ENCODE data around the gene PAWR. TPM values are rescaled to one million over a fixed set of nuclear protein-coding genes. Genes with fewer than 3 reads are reported as not detected.
"Not testable (repeated sequence)": the region's sequence is repeated elsewhere in the genome, so short reads cannot be mapped to it uniquely, and the experiment has no call there.

Gene PAWR
- total and polyA plus RNA-seq, 7 donors: 0.77 to 3.5 (median 1.9) TPM

DNA sequence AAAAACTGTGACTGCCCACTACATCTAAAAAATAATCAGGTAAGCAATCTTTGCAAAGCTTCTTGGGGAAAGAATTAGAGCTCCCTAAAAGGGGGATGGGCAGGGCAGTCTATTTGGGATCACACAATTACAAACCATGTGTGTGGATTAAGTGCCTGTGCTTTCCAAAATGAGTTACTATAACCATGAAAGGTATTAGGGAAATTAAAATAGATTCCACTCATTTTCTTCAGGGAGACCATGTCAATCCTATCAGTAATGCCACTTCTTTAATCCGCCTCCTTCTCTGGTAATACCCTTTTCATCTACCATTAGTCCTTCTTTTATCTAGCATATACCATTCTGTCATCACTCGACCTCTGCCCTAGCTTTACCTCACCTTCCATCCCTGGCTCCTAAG is 53.7 kb downstream of the PAWR start:
- H3K4me1 ChIP-seq: no peaks in the 10 kb centered on the region
- H3K4me3 ChIP-seq: no peak overlapping the region
- ATAC-seq (no peak), DNase-seq (no peak)
- no peaks in the 10 kb centered on the region for H3K36me3 ChIP-seq (ENCODE audit: insufficient read depth in 1 of 2, low read depth in 1 of 2)
- no peak overlapping the region for H3K27ac ChIP-seq
- H3K27me3 ChIP-seq (ENCODE audit: insufficient read depth in 3 of 3, low read length in 2 of 3): no peaks in the 10 kb centered on the region
- H3K9me3 ChIP-seq: no peaks in the 10 kb centered on the region
- WGBS, 3 donors: 68 to 80% (median 74%) methylated on average over 2 of the region's 2 CpGs
- TF ChIP-seq, protein P1, sequence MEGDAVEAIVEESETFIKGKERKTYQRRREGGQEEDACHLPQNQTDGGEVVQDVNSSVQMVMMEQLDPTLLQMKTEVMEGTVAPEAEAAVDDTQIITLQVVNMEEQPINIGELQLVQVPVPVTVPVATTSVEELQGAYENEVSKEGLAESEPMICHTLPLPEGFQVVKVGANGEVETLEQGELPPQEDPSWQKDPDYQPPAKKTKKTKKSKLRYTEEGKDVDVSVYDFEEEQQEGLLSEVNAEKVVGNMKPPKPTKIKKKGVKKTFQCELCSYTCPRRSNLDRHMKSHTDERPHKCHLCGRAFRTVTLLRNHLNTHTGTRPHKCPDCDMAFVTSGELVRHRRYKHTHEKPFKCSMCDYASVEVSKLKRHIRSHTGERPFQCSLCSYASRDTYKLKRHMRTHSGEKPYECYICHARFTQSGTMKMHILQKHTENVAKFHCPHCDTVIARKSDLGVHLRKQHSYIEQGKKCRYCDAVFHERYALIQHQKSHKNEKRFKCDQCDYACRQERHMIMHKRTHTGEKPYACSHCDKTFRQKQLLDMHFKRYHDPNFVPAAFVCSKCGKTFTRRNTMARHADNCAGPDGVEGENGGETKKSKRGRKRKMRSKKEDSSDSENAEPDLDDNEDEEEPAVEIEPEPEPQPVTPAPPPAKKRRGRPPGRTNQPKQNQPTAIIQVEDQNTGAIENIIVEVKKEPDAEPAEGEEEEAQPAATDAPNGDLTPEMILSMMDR (IDR thresholded peaks at IDR 0.05): no peak
- intact Hi-C loops (cut with DNase I): no loop called here

DNA sequence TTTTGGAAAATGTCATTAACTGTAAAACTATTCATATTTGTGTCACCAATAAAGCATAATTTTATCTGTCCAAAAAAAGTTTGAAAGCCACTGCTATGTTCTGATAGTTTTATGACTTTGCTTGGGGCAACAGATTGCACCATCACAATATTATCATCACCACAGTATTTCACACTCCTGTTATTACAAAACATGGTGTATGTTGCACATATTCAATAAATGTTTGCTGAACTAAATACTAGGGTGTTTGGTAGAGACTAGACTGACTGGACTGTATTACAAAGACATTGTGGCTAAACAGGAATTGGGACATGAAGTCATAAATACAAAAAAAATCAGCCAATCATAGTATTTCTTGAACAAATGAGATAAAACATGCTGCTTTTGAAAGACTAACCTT is 55.1 kb downstream of the PAWR start:
- H3K9me3 ChIP-seq: no peaks in the 10 kb centered on the region
- no peak for ATAC-seq
- H3K27ac ChIP-seq: no peak overlapping the region
- intact Hi-C loops (cut with DNase I): no loop called here
- H3K4me1 ChIP-seq: no peaks in the 10 kb centered on the region
- H3K36me3 ChIP-seq (ENCODE audit: insufficient read depth in 1 of 2, low read depth in 1 of 2): no peaks in the 10 kb centered on the region
- DNase-seq: no peak
- no peak overlapping the region for H3K4me3 ChIP-seq
- no peaks in the 10 kb centered on the region for H3K27me3 ChIP-seq (ENCODE audit: insufficient read depth in 3 of 3, low read length in 2 of 3)
- TF ChIP-seq, protein P1 (IDR thresholded peaks at IDR 0.05): no peak

DNA sequence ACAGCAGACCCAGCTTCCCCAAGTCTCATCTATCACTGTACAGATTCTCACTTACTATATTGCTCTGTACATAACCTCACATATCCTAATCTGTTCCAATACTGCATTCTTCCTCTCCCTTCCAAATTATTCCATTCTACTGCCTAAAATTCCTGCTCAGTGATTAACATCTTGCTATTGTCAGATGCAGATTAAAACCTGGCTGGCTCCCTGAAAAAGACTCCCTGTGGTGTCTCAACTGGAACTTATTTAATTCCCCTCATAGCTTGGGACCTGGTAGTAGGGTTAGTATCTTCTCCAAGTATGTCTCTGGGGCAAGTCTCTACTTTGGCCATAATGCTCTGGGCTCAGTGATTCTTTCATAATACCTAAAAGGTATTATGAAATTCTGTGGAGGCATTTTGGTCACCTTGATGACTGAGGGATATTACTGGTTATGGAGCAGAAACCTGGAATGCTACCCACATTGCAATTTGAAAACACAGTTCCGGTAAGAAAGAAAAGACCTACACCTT is 55.8 kb downstream of the PAWR start:
- TF ChIP-seq, protein P1 (IDR thresholded peaks at IDR 0.05): no peak
- no peaks in the 10 kb centered on the region for H3K4me1 ChIP-seq
- no peak overlapping the region for H3K4me3 ChIP-seq
- no peaks in the 10 kb centered on the region for H3K27me3 ChIP-seq (ENCODE audit: insufficient read depth in 3 of 3, low read length in 2 of 3)
- DNase-seq (no peak), ATAC-seq (no peak)
- WGBS, 3 donors: 81 to 97% (median 92%) methylated on average over 1 of the region's 1 CpG
- no peaks in the 10 kb centered on the region for H3K36me3 ChIP-seq (ENCODE audit: insufficient read depth in 1 of 2, low read depth in 1 of 2)
- no peak overlapping the region for H3K27ac ChIP-seq
- no peaks in the 10 kb centered on the region for H3K9me3 ChIP-seq
- intact Hi-C loops (cut with DNase I): no loop called here

DNA sequence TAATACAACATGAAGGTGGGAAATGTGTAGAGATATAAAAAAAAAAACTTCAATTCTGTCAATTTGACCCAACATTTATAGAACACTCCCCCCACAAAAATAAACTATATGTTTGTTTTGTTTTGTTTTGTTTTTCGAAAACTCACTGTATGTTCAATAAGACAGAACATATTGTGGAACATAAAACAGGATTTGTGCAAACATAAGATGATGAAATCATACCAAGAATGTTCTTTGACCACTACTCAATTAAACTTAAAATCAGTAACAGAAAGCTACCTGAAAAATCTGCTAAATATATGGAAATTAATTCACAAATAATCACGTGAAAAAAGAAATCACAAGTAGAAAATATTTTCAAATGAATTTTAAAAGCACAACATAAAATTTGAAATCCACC is 61.2 kb downstream of the PAWR start:
- intact Hi-C loops (cut with DNase I): no loop called here
- 95 to 98% (median 96%) methylated on average over 2 of the region's 2 CpGs for WGBS, 3 donors
- TF ChIP-seq, protein P1 (IDR thresholded peaks at IDR 0.05): no peak
- H3K4me1 ChIP-seq: no peaks in the 10 kb centered on the region
- no peak for ATAC-seq
- H3K4me3 ChIP-seq: no peak overlapping the region
- no peak for DNase-seq
- H3K27ac ChIP-seq: no peak overlapping the region
- no peaks in the 10 kb centered on the region for H3K36me3 ChIP-seq (ENCODE audit: insufficient read depth in 1 of 2, low read depth in 1 of 2)
- H3K9me3 ChIP-seq: no peaks in the 10 kb centered on the region
- no peaks in the 10 kb centered on the region for H3K27me3 ChIP-seq (ENCODE audit: insufficient read depth in 3 of 3, low read length in 2 of 3)

DNA sequence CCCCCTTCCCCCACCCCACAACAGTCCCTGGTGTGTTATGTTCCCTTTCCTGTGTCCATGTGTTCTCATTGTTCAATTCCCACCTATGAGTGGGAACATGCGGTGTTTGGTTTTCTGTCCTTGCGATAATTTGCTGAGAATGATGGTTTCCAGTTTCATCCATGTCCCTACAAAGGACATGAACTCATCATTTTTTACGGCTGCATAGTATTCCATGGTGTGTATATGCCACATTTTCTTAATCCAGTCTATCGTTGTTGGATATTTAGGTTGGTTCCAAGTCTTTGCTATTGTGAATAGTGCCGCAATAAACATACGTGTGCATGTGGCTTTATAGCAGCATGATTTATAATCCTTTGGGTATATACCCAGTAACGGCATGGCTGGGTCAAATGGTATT is 64.0 kb downstream of the PAWR start:
- H3K9me3 ChIP-seq; H3K4me1 ChIP-seq; H3K4me3 ChIP-seq; ATAC-seq; H3K27ac ChIP-seq; H3K27me3 ChIP-seq (ENCODE audit: insufficient read depth in 3 of 3, low read length in 2 of 3); DNase-seq; intact Hi-C loops (cut with DNase I); H3K36me3 ChIP-seq (ENCODE audit: insufficient read depth in 1 of 2, low read depth in 1 of 2): not testable (repeated sequence)
- 90 to 94% (median 91%) methylated on average over 7 of the region's 7 CpGs for WGBS, 3 donors

Measured in psoas muscle (tissue), 8 donors.